Urothelium cell line (cell line): ENCODE data around the gene NTM.

ENCODE experiments used
- DNase-seq: peaks from one replicate; pipeline ENCODE4 v3.0.0; 2011; ENCODE audit warnings: low spot score, mixed read lengths
- FAIRE-seq: peaks from 2 replicates; lab custom pipeline; 2011; peaks lifted over from hg19 to GRCh38; lab: Jason Lieb, UNC

The NTM gene

DNA sequence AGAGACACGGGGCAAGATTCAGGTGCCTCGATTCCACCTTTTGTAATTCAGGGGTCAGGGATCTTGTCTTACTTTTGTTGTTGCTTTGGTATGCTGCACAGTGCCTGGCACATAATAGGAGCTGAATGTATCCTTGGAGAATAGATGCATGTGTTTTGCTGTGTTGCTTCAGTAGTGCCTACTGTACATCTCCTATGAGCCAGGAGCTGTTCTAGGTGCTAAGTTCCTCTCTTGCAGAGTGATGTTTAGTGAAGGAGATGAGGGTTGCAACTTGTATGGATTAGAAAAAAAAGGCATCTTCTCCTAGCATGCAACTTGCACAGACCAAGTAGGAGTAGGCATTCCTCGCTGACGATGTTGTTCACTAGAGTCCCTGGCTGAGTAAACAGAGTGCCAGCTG, 555.4 kb downstream of the NTM start:
- FAIRE-seq (no peak), DNase-seq (no peak)

DNA sequence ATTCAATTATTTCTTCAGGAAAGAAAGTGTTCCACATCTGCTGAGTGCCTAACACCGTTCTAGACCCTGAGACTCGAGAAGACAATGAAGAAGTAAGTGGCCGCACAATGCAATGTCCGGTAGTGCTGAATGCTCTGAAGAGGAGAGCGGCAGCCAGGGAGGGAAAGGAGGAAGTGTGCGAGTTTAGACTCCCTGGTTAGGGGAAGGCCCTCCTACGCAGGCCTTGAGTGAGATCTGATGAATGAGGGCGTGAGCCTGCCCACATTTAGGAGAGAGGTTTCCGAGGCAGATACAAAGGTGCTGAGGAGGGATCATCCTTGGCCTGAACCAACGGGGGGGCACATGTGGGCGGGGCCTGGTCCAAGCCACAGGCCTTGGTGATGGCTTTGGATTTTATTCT, 558.6 kb downstream of the NTM start:
- FAIRE-seq (no peak), DNase-seq (no peak)

DNA sequence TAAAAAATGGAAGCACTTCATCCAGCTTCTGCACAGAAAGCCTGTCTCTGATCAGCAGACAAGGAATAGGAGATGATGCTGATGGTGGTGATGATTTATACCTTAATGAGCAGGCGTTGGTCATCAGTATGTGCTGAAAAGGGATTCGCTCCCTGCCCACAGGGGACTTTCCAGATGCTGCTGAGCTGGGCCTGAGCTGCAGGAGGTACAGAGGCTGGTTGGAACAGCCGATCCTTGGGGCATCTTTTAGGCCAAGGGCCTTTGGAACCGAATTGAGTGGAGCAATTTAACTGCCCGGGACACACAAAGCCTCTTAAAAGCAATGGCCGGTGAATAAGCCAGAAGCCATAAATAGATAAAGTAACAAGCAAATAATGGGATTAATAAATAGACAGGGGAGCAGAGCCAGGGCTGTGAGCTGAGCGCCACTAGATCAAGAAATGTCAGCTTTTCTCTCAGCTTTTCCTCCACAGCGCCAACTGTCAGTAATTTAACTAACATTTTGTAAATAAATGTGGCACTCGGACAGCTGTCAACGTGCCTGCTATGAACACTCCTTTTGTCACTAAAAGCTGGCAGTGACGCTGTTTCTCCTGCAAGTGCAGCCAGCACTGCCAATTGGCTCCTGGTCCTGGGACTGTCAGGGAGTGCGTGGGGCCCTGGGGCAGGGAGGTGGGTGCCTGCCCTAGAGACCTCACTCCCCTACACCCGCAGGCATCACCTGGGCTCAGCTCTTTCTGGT, 562.3 kb downstream of the NTM start:
- FAIRE-seq (no peak), DNase-seq (no peak)

DNA sequence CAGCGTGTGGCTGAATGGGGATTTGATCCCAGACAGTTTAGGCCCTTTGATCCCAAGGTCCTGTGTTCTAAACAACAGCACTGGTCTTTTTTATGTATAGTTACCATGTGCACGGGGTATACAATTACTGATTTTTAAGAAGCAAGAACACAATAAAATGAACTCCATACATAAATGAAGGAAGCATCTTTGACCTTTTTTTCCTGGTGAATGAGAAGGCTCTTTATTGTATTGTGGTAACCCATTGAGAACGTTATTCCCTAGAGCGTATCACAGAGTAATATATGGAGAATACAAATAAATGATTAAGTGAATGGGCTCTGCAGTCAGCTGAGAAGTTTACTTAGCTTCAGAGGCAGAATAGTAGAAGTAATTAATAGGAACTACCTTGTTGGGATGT, 563.6 kb downstream of the NTM start:
- DNase-seq (no peak), FAIRE-seq (no peak)

DNA sequence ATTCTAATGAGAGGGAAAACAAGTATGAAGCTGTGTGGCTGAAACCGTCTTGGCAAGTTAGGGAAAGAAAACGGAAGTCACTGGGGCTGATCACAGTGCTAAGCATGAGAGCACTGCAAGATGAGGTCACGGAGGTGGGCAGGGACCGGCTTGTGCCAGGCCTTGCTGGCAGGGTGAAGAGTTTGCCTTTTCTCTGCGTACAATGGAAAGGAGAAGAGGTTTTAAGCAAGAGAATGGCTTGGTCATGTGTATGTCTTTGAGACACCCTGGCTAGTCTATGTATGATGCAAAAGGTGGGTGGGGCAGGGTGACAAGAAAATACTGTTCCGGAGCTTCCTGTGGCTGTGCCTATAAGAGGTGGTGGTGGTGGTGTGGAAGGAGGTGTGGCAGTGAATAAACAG, 567.9 kb downstream of the NTM start:
- FAIRE-seq (no peak), DNase-seq (no peak)

DNA sequence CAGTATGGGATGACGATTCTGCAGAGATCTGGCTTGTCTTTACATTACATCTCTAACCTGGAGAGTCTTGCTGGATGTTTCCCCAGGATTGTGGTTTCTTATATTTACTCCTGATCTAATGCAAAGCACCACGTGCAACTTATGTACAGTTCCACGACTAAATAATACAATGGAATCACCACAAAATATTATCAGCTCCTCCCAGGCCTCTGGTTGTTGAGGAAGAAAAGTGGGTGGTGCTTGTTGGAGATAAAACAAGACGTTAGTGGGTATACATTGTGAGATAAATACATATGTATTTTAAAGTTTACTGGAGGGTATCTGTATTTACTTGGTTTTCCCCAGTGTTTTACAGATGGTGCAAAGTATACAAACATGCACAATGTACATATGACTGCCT, 569.7 kb downstream of the NTM start:
- no peak for DNase-seq

DNA sequence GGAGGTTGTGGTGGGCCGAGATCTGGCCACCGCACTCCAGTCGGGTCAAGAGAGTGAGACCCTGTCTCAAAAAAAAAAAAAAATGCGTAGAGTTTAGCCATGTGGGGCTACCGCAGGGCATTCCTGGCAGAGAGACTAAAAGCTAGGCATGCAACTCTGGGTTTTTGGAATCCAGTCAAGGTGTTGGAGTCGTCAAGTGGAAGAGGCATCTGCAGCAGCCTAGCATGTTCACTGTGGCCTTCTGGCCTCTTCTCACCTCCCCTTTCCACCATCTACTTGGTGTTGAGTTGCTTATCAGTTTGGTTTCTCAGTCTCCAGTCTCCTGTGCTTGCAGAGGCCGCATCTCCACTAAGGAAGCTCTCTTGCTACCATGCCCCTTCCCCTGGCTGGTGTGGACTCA, 572.5 kb downstream of the NTM start:
- FAIRE-seq (no peak), DNase-seq (no peak)

More for the DNA sequence above, 569.7 kb downstream of the NTM start:
- no peak for FAIRE-seq

DNA sequence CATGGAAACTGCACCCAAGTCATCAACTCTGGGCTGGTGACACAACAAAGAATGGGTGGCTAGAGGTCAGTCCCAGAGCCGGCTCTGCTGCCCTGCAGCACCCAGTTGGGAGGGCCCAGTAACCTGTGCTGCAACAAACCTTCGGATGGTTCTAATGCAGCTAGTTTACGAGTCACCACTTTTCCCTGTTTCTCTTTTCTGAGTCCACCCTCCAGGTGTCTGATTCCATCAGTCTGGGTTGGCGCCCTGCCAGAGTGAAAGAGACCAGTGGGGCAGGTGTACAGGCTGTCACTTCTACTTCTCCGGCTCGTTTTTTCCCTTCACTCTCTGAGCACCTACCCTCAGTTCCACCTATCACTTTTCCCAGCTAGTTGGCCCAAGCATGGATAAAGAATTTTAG, 572.9 kb downstream of the NTM start:
- DNase-seq (peak; percentile 9), FAIRE-seq (no peak)

DNA sequence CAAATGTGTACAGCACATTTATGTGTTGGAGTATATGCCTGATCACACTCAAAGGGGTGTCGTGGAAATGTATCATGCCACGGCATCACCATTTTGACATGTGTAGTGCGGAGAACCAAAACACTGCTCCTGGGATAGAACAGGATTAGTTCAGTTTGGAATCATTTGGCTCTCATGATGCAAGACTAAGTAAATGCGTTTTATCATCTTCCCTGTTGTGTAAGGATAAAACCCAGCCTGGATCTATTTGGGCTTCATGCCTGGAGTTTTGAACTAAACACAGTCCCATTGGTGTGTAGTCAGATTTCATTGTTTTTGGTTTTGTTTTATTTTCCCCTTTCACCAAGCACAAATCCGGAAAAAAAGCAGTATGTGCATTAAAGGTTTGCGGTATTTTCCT, 574.3 kb downstream of the NTM start:
- FAIRE-seq = no peak

DNA sequence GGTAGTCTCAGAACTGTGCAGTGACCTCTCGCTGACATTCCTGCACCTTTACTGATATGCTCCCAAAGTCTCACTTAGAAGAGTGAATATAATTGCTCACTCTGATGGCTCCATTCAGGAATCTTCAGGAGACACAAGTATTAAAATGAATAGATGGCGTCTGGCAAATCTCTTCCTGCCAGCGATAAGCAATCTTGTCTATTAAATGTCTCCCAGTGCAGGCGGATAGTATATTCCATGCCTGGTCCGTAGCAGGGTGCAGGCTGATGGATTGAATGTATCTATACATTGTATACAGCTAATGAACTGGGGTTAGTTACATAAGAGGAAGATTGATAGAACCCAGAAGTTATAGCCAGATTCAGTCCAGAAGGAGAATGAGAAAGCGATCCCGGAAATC, 575.3 kb downstream of the NTM start:
- DNase-seq = no peak
- no peak for FAIRE-seq

More for the DNA sequence above, 574.3 kb downstream of the NTM start:
- no peak for DNase-seq

DNA sequence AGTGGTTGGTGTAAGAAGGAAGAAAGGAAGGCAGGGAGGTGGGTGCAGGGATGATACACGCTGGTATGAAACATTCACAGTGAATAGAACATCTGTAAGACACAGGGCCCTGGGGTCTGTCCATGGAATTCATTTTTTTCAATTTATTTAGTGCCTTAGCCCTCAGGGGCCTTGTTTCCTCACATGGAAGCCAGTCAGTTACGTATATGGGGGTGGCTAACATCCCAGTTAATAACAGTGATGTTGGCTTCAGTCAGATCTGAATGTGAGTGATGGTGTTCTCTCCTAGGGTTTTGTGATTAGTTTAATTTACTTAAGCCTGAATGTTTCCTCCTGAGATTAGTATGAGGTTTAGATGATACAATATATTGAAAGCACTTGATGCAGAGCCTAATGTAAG, 577.1 kb downstream of the NTM start:
- DNase-seq (no peak), FAIRE-seq (no peak)

DNA sequence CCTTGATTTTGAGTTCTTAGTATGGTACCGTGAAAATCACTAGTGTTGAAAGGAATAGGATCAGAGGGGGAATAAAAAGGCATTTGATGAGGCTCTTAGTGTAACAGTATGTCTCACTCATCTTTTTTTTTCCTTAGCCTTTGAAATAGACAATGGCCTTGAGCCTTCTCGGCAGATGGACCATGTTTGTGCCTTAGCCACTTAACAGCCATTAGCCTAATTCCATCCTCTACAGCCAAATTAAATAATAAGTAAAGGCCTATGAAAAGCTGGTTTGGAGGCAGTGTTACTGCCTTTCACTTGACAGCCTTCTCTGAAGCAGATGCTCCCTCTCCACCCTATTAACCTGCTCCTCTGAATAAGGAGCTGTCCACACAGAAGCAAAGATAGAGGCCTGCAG, 580.7 kb downstream of the NTM start:
- DNase-seq (no peak), FAIRE-seq (no peak)

DNA sequence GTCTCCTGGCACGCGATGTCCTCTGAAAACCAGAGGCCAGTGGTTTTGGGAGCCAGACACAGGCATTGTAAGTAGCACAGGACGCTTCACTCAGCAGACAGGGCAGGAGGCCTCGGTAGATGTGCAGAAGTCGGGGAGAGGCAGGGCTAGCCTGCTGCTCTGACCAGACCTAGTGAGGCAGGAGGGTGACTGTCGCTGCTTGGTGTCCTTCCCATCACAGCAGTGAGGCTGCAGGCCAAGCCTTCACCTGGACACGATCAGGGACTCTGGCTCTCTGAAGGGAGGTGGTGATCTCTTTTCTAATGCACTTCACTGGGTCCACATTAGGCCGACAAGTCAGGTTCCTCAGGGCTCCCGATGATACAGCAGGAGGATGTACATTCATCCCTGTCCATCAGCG, 583.7 kb downstream of the NTM start:
- no peak for DNase-seq
- no peak for FAIRE-seq

DNA sequence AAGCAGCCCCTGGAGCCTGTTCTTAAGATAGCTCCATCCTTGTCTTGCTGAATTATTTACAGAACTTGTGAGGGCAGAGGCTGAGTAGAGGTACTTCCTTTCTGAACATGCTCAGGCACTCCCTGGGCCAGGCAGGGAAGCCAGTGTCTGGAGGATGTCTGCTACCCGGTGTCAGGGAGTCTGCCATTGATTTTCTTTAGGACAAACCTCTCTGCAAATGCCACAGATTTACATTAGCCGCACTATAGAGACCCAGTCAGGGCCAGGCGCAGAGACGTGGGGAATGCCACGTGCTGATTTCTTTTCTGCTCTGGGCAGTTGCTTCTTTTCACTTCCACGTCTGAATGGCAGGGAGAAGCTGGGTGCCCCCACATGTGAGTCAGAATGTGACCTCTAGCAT, 585.5 kb downstream of the NTM start:
- no peak for FAIRE-seq
- no peak for DNase-seq

DNA sequence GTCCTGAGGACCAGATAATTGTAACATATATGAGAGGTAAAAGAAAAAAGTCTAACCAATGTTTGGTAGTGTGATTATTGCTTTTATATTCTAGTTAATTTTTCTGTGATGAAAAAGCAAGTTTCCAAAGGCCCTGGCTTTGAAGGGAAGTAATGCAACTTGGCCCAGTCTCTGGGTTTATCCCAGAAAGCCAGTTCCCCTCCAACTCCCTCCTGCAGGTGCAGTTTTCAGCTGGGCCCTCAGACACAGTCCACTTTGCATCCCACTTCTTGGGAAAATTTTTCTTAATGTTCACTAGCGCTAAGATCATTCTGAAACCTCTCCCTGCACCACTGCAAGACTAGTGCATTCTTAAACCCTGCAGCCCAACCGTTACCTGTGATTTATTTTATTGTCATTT, 586.8 kb downstream of the NTM start:
- FAIRE-seq = no peak
- DNase-seq = no peak

DNA sequence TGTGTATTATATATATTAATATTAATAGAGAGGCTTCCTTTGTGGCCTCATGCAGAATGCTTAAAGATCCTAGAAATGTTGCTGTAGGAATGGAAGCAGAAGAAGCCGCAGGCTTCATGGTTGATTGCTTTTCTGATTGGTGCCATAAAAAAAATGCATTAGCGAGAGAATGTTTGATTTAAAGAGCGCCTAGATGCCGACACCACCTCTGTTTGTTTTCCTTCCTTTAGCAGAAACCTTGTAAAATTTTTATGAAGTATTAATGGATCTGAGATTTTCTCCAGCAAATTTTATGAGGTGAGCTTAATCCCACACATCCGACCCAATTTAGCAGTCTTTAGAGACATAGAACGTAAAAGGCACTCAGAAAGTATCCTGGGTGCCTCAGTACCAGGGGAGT, 587.5 kb downstream of the NTM start:
- FAIRE-seq = no peak
- DNase-seq = no peak

DNA sequence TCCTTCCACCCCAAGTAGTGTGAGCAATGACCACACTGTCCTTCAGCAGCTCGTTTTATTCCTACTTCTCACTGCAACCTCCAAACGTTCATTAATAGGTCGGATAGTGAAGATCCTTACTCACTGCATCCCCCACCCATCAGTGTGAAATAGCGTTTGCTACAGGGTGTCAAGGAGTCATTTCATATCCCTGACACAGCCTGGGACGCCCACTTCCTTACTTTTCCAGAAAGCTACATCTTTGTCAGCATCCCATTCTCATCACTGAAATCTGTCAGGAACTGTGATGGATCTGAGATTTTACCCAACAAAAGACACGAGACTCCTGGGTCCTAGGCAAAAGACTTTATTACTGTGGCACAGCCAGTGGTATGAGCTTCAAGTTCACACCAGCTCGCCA, 592.4 kb downstream of the NTM start:
- FAIRE-seq (no peak), DNase-seq (no peak)

DNA sequence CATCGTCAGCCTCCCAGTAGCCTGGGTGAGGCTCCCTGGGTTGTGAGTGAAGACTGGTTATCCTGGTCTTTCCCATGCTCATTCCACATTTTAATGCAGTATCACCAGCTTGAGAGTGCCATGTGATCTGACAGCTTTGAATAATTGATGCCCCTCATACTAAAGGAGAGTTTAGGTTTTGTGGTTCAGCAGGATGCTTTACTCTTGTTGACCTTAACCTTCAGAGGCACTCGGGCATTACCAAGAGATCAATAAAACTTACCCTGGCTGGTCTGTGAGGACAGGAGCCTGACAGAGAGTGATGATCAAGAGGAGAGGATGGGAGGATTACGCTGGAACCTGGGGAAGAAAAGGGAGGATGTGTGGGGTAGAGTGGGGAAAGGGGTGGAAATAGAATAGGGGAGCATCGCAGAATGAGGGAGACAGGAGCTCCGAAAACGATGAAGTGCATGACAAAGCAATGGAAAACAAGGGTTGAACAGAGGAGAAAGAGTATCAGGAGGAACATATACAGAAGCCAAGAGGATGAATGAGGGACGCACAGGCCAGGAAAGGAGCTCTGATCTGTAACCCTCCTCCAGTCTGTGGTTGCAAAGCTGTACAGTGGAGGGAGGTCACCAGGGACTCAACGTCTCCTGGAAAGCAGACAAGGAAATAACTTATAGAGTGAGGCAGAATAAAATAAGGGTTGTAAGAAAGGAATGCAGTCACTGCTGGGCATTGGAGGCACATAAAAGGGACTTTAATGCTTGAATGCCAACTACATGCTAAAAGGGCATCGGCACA, 594.5 kb downstream of the NTM start:
- DNase-seq (no peak), FAIRE-seq (no peak)

DNA sequence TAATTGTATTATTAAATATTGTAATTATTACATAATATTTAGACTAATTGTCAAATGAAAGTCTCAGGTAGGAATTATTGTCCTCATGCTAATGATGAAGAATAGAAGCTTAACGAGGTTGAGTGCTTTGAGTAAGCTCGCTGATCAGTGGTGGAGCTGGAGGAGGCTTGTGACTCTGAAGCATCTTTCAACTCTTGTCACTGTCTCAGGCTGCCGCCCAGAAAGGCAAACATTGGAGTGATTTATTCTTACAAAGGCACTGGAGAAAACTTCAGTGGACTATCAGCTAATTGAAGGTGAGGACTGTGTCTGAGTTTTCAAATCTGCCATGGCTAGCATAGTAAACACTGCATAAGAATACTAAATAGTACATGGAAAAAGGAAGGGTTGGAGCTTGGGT, 595.1 kb downstream of the NTM start:
- DNase-seq (no peak), FAIRE-seq (no peak)

DNA sequence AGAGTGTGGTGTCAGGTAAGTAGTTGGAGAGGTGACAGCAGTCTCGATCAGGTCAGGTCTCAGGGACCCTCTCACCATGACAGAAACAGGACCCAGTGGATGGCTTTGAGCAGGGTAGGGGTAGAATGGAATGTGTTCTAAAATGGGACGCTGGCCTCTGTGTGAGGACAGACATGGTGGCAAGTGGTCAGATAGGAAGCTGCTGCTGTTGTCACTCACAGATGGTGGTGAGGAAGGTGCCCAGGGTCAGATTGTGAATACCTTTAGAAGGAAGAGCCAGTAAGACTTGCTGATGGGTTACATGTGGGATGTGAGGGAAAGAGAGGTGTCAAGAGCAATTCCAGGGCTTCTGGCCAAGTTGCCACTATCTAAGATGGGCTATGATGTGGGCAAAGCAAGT, 596.3 kb downstream of the NTM start:
- no peak for DNase-seq
- no peak for FAIRE-seq

DNA sequence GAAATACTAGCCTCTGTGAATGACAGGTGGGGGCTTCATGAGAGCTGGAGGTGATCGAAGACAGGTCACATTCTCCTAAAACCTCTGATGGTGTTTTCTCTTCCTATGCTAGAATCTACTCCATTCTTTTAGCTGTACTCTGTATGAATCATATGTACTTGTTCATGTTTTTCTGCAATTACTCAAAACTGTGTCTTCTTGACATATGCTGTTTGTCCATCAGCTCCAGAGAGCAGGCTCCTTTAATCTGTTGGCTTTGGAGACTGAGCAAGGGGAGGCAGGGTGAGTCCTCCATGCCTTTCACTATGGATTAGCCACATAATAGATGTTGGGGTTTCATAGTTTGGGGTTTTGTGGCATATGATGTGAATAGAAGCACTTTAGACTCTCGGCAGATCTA, 598.8 kb downstream of the NTM start:
- no peak for DNase-seq
- FAIRE-seq = no peak

DNA sequence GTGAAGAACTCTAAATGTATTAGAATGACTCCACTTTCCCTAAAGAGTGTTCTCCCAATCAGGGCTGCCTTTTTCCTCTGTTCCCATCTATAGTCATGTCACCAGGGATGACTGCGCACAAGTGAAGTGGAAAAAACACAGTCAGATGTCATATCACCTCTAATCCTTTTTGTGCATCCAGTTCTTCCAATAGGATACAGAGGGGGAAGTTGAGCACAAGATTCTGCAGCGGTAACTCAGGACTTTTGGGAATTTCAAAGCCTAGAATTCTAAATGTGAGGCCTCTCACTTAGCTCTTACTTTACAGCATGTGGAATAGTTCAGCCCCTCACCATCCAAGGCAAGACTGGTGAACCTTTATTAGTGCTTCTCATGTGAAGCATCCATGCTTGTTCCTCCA, 602.6 kb downstream of the NTM start:
- FAIRE-seq (no peak), DNase-seq (no peak)

DNA sequence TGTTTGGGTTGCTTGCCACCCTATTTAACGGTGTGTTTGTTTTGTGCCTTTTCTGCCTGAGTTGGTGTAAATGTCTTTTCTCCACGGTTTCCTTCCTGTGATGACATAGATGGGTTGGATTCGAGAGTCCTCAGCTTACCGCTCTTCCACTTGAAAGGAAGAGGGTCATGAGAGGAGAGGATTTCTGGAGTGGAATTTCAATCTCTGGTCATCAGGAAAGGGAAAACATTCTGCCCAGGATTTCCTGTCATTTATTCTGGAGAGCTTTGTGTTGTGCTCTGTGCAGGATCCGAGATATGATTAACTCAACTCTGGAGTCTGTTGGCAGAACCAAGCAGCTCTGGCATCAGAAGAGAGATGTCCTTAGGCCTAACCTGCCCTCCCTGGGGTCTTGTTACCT, 605.2 kb downstream of the NTM start:
- FAIRE-seq (no peak), DNase-seq (no peak)
